ENCODE results near the gene WLS.

The WLS gene

DNA sequence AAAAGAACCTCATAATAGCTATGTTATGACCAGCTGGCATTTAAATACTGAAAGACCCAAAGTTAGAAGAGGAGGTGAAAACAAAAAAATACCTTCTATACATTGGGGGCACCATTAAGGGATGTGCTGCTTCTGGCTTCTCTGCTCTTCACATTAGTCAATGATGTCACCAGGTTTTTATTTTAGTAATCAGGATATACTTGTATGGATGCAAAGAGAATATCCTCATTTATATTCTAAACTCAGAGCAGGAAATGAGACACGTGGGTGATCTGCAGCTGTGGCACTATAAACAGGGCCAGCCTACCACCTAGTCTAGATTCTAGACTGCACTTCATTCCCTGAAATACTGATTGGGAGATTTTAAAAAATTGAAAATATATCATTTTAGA is 51.2 kb downstream of the WLS start:
- DNase-seq (ENCODE audit: low read depth, low spot score): no peak
- TF ChIP-seq, protein P1, sequence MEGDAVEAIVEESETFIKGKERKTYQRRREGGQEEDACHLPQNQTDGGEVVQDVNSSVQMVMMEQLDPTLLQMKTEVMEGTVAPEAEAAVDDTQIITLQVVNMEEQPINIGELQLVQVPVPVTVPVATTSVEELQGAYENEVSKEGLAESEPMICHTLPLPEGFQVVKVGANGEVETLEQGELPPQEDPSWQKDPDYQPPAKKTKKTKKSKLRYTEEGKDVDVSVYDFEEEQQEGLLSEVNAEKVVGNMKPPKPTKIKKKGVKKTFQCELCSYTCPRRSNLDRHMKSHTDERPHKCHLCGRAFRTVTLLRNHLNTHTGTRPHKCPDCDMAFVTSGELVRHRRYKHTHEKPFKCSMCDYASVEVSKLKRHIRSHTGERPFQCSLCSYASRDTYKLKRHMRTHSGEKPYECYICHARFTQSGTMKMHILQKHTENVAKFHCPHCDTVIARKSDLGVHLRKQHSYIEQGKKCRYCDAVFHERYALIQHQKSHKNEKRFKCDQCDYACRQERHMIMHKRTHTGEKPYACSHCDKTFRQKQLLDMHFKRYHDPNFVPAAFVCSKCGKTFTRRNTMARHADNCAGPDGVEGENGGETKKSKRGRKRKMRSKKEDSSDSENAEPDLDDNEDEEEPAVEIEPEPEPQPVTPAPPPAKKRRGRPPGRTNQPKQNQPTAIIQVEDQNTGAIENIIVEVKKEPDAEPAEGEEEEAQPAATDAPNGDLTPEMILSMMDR (IDR thresholded peaks at IDR 0.05; ENCODE audit: insufficient read depth, low read length, missing control alignments): no peak
- CTCF ChIA-PET: interaction anchor here (1.7 kb wide), 1 partner anchor 9 kb away, joined by 6 read pairs; no protein-coding TSS in a partner anchor
- POLR2A ChIA-PET: no interaction called here
- no peak overlapping the region for H3K4me3 ChIP-seq (ENCODE audit: low read depth, low read length)

DNA sequence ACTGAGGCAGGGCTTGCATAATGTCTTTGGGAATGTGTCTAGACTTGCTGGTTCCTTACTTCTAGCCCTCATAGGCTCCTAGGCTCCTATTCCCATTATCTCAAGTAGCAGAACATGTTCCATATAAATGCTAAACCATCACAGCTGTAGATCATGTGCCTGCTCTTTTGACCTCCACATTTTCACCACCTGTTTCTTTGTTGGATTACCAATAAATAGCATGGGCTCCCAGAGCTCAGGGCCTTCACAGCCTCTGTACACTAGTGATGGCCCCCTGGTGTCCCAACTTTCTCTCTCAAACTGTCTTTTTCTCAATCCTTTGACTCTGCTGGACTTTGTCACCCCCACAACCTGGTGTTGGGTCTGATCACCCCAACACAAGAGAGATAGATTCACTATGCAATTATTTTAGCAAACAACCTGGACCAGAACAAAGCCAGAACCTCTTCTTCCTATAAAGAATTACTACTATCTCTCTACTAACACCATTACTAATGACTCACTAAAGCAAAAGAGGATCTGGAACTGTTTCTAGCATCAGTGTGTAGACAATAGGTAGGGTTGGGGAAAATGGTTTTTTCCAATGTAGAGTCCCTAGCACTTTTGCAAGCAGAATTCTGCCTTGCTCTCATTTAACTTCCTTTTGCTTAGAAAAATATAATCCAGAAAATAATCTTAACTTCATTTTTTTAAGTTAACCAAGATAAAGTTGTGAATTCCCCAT is 51.7 kb downstream of the WLS start:
- CTCF ChIA-PET: interaction anchor here (1.7 kb wide), 1 partner anchor 10 kb away, joined by 6 read pairs; no protein-coding TSS in a partner anchor
- H3K4me3 ChIP-seq (ENCODE audit: low read depth, low read length): no peak overlapping the region
- TF ChIP-seq, protein P1 (IDR thresholded peaks at IDR 0.05; ENCODE audit: insufficient read depth, low read length, missing control alignments): no peak
- no peak for DNase-seq (ENCODE audit: low read depth, low spot score)
- POLR2A ChIA-PET: no interaction called here

DNA sequence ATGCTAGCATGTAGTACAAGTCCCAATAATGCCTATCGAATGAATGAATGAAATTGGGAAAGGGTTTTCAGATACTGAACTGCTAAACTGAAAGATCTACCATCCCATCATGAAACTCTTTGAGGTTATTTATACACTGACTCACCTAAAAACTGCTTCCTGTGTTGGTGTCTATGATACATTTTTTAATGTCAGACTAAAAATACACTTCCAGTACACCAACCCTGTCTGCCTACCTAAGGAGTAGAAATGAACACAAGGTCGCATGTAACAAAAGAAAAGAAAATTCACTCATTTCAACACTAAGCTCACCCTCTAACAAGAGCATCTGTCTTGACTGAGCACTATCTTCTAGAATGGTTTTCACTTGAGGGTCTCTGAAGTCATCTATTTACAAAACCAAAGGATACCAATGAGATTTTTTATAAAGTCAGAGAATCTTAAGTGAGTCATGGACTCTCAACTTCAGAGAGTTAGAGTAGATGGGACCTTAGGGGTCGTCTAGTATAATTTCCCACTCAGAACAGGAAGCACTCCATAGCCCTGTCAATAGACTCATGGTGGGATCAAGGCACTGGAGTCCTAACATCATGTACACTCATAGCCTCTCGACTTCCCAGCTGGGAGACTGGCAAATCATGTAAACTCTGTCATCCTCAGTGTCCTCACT is 53.4 kb downstream of the WLS start:
- CTCF ChIA-PET: interaction anchor here (0.9 kb wide), 1 partner anchor 59 kb away, joined by 3 read pairs; no protein-coding TSS in a partner anchor
- TF ChIP-seq, protein P1 (IDR thresholded peaks at IDR 0.05; ENCODE audit: insufficient read depth, low read length, missing control alignments): no peak
- no peak for DNase-seq (ENCODE audit: low read depth, low spot score)
- no peak overlapping the region for H3K4me3 ChIP-seq (ENCODE audit: low read depth, low read length)
- POLR2A ChIA-PET: no interaction called here

DNA sequence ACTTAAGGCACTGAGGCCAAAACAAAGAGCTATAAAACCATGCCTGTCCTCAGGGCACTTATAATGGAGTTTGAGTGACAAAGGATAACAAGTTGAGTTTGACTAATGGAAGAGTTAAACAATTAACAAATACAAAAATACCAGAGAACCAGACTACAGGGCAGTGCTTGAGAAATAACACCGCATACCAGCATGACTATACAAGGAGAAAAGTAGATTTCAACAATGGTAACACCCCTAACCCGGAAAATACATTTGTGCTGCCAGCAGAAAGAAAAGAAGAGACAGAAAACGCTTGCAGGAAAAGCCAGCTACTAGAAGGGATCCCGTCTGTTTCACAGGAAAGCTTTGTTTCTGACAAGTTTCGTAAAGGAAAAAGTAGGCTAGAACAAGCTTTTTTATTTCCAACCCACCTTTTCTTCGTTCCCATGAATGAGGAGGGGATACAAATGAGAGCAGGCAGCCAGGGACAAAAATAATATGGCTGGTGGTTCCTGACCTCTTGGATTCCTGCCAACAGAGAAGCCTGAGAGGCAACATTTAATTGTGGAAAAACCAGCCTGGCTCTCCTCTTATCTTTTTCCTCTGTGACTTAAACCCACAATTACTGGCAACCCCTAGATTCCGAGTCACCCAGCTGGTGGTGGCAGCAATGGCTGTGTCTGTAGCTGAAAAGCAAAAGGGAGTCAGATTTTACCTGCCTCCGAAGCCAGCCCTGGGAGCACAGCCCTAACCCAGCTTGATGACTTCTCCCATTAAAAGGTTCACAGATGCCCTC is 56.5 kb downstream of the WLS start:
- POLR2A ChIA-PET: no interaction called here
- TF ChIP-seq, protein P1 (IDR thresholded peaks at IDR 0.05; ENCODE audit: insufficient read depth, low read length, missing control alignments): no peak
- CTCF ChIA-PET: interaction anchor here (0.7 to 3.4 kb wide), 7 partner anchors 11 to 167 kb away, joined by 3 to 12 read pairs (median 3); partner anchors contain the start of gene WLS
- no peak overlapping the region for H3K4me3 ChIP-seq (ENCODE audit: low read depth, low read length)
- DNase-seq (ENCODE audit: low read depth, low spot score): no peak

DNA sequence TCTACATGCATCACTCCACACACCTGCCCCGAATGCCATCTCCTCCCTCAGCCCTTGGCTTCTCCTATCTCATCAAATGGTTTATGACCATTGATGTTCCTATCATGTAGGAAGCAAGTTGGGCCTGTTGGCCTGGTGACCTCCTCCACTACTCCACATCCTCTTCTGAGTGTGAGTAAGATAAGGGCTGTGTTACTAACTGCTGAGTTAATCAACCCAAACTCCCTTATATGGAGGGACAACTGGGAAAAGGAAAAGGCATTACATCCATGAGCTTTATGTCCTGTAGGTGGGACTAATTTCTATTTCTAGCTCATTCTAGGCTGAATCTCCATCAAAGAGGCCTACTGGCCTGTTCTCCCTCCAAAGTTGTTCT is 57.6 kb downstream of the WLS start:
- H3K4me3 ChIP-seq (ENCODE audit: low read depth, low read length): no peak overlapping the region
- no peak for DNase-seq (ENCODE audit: low read depth, low spot score)
- ChIA-PET CTCF (interaction anchor here (1.0 to 3.4 kb wide), 6 partner anchors 12 to 168 kb away, joined by 3 to 12 read pairs (median 4); partner anchors contain the start of gene WLS), POLR2A (interaction anchor here (1.0 kb wide), 1 partner anchor 13 kb away, joined by 3 read pairs; no protein-coding TSS in a partner anchor)
- TF ChIP-seq, protein P1 (IDR thresholded peaks at IDR 0.05; ENCODE audit: insufficient read depth, low read length, missing control alignments): no peak
